Measurements from ENCODE around the gene GRK6.

The GRK6 gene

DNA sequence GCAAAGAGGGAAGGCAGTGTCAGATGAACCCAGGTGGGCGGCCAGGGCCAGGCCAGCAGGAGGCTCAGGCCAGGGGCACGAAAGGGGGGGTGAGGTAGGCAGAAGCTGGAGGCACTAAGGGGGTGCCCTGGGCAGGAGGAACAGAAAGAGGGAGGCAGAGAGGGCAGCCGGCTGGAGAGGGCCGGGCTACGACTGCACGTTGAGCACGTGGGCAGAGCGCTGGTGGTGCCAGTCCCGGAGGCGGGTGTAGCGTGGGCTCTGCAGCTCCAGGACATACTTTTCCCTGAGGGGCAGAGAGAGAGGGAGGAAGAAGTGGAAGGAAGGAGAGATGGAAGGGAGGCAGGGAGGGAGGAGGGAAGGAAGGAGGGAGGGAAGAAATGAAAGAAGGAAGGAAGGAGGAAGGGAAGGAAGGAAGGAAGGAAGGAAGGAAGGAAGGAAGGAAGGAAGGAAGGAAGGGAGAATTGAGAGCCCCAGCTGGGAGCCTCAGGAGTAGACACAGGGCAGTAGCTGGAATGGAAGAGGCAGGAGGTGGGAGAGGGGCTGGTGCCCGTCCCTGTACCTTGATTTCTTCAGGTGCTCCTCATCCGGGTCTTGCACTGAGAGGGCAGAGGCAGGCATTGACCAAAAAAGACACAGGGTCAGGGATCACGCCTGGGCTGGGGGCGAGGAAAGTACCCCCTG, 64.0 kb downstream of the GRK6 start:
- no peak for DNase-seq

DNA sequence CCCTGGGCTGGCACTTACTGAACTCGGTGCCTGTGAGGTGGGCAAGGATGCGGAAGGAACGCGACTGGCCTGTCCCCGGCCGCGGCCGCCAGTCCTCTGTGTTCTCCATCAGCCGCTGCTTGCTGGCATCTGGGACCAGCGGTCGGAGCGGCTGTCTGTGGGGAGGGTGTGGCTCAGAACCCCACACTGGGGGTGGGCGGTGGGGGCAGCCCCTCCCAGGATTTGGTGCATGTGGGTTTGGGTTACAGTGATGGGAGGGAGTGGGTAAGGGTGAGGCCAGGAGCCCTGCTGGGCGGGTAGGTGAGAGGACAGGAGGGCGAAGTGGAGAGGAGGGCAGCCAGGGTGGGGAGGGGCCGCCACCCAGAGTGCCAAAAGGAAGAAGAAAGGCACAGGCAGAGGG, 64.5 kb downstream of the GRK6 start:
- DNase-seq = no peak

DNA sequence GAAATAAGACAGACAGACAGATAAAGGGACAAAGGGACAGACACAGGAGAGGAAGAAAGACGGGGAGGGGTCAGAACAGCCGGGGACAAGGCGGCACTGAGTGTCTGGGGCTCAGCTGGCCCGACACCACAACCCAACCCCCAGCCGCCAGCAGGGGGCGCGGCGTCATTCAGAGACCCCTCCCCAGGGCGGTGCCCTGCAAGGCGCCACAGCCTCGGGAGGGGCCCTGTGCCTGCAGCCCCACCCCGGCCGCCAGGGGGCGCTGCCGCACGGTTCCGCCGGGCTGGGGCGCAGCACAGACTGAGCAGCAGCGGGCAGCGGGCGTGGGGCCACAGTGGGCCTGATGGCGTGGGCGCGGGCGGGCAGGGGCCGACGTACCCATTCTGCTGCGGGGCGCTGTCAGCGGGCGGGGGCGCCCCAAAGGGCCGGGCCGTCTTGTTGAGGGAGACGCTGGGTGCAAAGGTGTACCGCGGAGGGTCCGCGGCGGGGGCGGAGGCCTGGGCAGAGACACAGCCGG, 65.0 kb downstream of the GRK6 start:
- peak; percentile 26 for DNase-seq

DNA sequence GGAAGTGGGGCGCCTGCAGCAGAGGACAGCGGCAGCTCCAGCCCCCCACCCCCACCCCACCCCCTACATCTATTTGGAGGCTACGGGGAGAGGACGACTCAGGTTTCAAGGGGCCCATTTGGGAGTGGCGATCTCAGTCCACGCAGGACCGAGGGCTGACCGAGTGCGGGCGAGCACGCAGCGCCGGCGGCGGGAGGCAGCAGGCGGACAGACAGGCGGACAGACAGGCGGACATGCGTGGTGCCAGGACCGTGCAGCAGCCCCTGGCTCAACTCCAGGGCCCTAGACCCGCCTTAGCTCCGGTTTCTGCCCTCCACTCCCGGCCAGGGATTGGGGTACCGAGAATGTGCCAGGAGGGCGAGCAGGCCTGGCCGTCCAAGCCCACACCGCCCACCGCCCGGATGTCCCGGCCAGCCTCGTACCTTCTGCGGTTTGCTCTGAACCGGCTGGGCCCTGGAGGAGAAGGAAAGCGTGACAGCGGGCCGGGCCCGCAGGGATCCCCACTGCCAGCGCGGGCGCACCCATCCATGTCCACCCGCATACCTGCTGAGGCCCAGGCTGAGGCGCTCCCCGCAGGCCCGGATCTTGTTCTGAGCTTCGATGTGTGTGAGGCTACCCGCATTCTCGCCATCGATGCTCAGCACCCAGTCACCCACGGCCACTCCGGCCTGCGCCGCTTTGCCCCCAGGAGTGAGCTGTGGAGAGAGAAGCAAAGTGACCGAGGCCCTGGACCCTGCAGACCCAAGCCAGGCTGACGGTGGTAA, 65.7 kb downstream of the GRK6 start:
- DNase-seq = no peak

Measured in stimulated activated CD4-positive, alpha-beta T cell treated with anti-CD3 and anti-CD28 coated beads, Interleukin-4, amount 100 ng/mL, for 1 hour (primary cell).